ENCODE data around the gene SLC6A19.

Gene SLC6A19

GRCh38 chr5:1197876-1198666, 3.3 kb upstream of the SLC6A19 start:
- DNase-seq: no peak

GRCh38 chr5:1199340-1199648, 2.1 kb upstream of the SLC6A19 start:
- DNase-seq: no peak

- DNase-seq: no peak
These were observed 1.5 kb upstream of the SLC6A19 start for GRCh38 chr5:1199649-1200494.

GRCh38 chr5:1200495-1201326, 684 bp upstream of the SLC6A19 start:
- no peak for DNase-seq

- DNase-seq: no peak
These were observed 817 bp downstream of the SLC6A19 start for GRCh38 chr5:1202026-1202797.

- DNase-seq: no peak
These were observed 1.4 kb downstream of the SLC6A19 start for GRCh38 chr5:1202798-1203185.

- no peak for DNase-seq
These were observed 2.0 kb downstream of the SLC6A19 start for GRCh38 chr5:1203311-1203967.

- DNase-seq: no peak
These were observed 2.7 kb downstream of the SLC6A19 start for GRCh38 chr5:1203968-1204692.

- no peak for DNase-seq
These were observed 3.4 kb downstream of the SLC6A19 start for GRCh38 chr5:1204693-1205242.

GRCh38 chr5:1205255-1206180, 4.1 kb downstream of the SLC6A19 start:
- no peak for DNase-seq

GRCh38 chr5:1206521-1207412, 5.4 kb downstream of the SLC6A19 start:
- DNase-seq: no peak

GRCh38 chr5:1207555-1207954, 6.2 kb downstream of the SLC6A19 start:
- DNase-seq: no peak

- DNase-seq: no peak
These were observed 6.9 kb downstream of the SLC6A19 start for GRCh38 chr5:1208221-1208742.

- DNase-seq: no peak
These were observed 7.5 kb downstream of the SLC6A19 start for GRCh38 chr5:1208743-1209488.

- DNase-seq: no peak
These were observed 8.1 kb downstream of the SLC6A19 start for GRCh38 chr5:1209489-1209852.

- no peak for DNase-seq
These were observed 8.7 kb downstream of the SLC6A19 start for GRCh38 chr5:1209896-1210776.

- no peak for DNase-seq
These were observed 9.4 kb downstream of the SLC6A19 start for GRCh38 chr5:1210832-1211251.
